GM18951 (cell line): ENCODE results near the gene DLX4.

Source experiments
- POLR2A ChIP-seq: IDR thresholded peaks from 4 replicates; pipeline ENCODE4 v1.6.1; 2011; ENCODE audit warnings: mild to moderate bottlenecking; ENCODE audit not compliant: insufficient read length, insufficient read depth; ENCODE audit errors: extremely low read depth
- in situ Hi-C: fragments of 300-500 bp; cut with MboI; formaldehyde crosslinking; loops from one replicate; pipeline ENCODE4 v1.12.0; 2022; ENCODE audit warnings: low sequenced_read_pairs, mixed read lengths, inconsistent platforms; ENCODE audit not compliant: unreplicated experiment

Gene DLX4

GRCh38 chr17:49969134-49969759 is at the start of gene DLX4:
Gene DLX4 (plus strand): TSS chr17:49969190. CDS start chr17:49969469, 279 bp downstream.
- in situ Hi-C loops = no loop called here
- TF ChIP-seq POLR2A = no peak

- no peak for TF ChIP-seq POLR2A
- in situ Hi-C loops = no loop called here
Observed at GRCh38 chr17:49920030-49920769, 48.8 kb upstream of the DLX4 start.

GRCh38 chr17:49922095-49922494 is 46.9 kb upstream of the DLX4 start:
- TF ChIP-seq POLR2A = no peak
- in situ Hi-C loops = no loop called here

GRCh38 chr17:49924116-49924515 is 44.9 kb upstream of the DLX4 start:
- no peak for TF ChIP-seq POLR2A
- in situ Hi-C loops = no loop called here

- in situ Hi-C loops = no loop called here
- TF ChIP-seq POLR2A = no peak
Observed at GRCh38 chr17:49924589-49924988, 44.4 kb upstream of the DLX4 start.

GRCh38 chr17:49925921-49926320 is 43.1 kb upstream of the DLX4 start:
- no peak for TF ChIP-seq POLR2A
- in situ Hi-C loops = no loop called here

- no peak for TF ChIP-seq POLR2A
- in situ Hi-C loops = no loop called here
Observed at GRCh38 chr17:49926886-49927285, 42.1 kb upstream of the DLX4 start.

- in situ Hi-C loops = no loop called here
- TF ChIP-seq POLR2A = no peak
Observed at GRCh38 chr17:49928126-49928800, 40.7 kb upstream of the DLX4 start.

GRCh38 chr17:49928837-49929475 is 40.0 kb upstream of the DLX4 start:
- no peak for TF ChIP-seq POLR2A

GRCh38 chr17:49930880-49931279 is 38.1 kb upstream of the DLX4 start:
- in situ Hi-C loops = no loop called here
- TF ChIP-seq POLR2A = no peak

More at GRCh38 chr17:49928837-49929475, 40.0 kb upstream of the DLX4 start:
- in situ Hi-C loops = no loop called here

GRCh38 chr17:49931416-49932137 is 37.4 kb upstream of the DLX4 start:
- in situ Hi-C loops = no loop called here
- no peak for TF ChIP-seq POLR2A

- no peak for TF ChIP-seq POLR2A
- in situ Hi-C loops = no loop called here
Observed at GRCh38 chr17:49932138-49932723, 36.8 kb upstream of the DLX4 start.

- no peak for TF ChIP-seq POLR2A
- in situ Hi-C loops = no loop called here
Observed at GRCh38 chr17:49932901-49933300, 36.1 kb upstream of the DLX4 start.
